Measurements from ENCODE around the gene PDILT. TPM values are rescaled to one million over a fixed set of nuclear protein-coding genes. Genes with fewer than 3 reads are reported as not detected.

The PDILT gene
- total RNA-seq, 1 donor from 2014 or later = not detected

DNA sequence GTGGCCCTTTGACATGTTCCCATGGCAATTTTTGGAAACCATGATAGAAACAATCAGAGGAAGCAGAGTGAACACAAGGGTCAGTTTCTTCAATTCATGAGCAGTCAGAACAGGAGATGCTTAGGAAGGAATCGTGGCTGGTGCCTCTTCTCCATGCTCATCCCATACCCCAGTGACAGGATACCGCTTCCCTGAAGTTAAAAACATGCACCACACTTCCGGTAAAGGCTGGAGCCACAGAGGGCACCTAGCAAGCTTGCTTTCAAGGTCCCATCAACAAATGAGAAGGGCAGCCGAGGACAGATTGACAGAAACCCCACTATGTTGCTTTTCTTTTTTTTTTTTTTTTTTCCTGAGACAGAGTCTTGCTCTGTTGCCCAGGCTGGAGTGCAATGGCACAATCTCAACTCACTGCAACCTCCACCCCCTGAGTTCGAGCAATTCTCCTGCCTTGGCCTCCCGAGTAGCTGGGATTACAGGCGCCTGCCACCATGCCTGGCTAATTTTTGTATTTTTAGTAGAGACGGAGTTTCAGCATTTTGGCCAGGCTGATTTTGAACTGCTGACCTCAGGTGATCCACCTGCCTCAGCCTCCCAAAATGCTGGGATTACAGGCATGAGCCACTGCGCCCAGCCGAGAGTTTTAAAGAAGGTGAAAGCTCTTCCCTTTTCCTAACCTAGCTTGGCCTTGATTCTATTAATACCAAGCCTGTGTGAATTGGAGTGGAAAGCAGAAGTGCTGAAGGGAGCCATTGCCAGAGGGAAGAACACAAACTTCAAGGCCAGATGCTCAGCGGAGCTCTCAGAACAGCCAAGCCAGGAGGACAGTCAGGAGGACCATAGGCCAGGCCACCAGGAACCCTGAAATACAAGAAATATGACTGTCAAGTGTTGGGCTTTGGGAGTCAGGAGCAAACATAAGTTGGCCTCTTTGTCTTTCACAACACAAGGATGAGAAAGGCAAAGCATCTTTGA lies 93.8 kb downstream of the PDILT start:
- TF ChIP-seq, protein P1, sequence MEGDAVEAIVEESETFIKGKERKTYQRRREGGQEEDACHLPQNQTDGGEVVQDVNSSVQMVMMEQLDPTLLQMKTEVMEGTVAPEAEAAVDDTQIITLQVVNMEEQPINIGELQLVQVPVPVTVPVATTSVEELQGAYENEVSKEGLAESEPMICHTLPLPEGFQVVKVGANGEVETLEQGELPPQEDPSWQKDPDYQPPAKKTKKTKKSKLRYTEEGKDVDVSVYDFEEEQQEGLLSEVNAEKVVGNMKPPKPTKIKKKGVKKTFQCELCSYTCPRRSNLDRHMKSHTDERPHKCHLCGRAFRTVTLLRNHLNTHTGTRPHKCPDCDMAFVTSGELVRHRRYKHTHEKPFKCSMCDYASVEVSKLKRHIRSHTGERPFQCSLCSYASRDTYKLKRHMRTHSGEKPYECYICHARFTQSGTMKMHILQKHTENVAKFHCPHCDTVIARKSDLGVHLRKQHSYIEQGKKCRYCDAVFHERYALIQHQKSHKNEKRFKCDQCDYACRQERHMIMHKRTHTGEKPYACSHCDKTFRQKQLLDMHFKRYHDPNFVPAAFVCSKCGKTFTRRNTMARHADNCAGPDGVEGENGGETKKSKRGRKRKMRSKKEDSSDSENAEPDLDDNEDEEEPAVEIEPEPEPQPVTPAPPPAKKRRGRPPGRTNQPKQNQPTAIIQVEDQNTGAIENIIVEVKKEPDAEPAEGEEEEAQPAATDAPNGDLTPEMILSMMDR (IDR thresholded peaks at IDR 0.05; ENCODE audit: insufficient read depth, low read depth, low read length) = no peak
- TF ChIP-seq EZH2 (IDR thresholded peaks at IDR 0.05; ENCODE audit: insufficient read depth, low read length) = no peak
- Mint-ChIP-seq H3K9me3 (ENCODE audit: unreplicated experiment) (no peaks in the 10 kb centered on the region), H3K27ac (ENCODE audit: unreplicated experiment) (no peak overlapping the region), H3K36me3 (ENCODE audit: low read depth, unreplicated experiment) (no peaks in the 10 kb centered on the region), H3K4me1 (ENCODE audit: low read depth, unreplicated experiment) (no peaks in the 10 kb centered on the region), H3K4me3 (ENCODE audit: unreplicated experiment) (no peak overlapping the region), H3K27me3 (ENCODE audit: low read depth, unreplicated experiment) (peaks cover 26% of the 10 kb centered on the region)
- Histone ChIP-seq H3K27ac (ENCODE audit: low read depth, low read length) (no peak overlapping the region), H3K4me1 (ENCODE audit: insufficient read depth, low read length) (no peaks in the 10 kb centered on the region), H3K9ac (ENCODE audit: low read length) (no peak overlapping the region), H3K36me3 (ENCODE audit: insufficient read depth, low read length) (no peaks in the 10 kb centered on the region), H2AFZ (ENCODE audit: low read depth, low read length) (no peak overlapping the region), H3K27me3 (ENCODE audit: insufficient read depth, low read length) (no peaks in the 10 kb centered on the region), H3K4me2 (ENCODE audit: low read length) (no peak overlapping the region), H3K9me3 (ENCODE audit: insufficient read depth, low read depth, low read length) (no peaks in the 10 kb centered on the region), H3K4me3 (ENCODE audit: insufficient read depth, low read depth, low read length) (no peak overlapping the region), H3K79me2 (ENCODE audit: insufficient read depth, low read length) (no peaks in the 10 kb centered on the region), H4K20me1 (ENCODE audit: insufficient read depth, low read length) (no peaks in the 10 kb centered on the region)
- FAIRE-seq (no peak), DNase-seq (ENCODE audit: low read depth) (no peak)

DNA sequence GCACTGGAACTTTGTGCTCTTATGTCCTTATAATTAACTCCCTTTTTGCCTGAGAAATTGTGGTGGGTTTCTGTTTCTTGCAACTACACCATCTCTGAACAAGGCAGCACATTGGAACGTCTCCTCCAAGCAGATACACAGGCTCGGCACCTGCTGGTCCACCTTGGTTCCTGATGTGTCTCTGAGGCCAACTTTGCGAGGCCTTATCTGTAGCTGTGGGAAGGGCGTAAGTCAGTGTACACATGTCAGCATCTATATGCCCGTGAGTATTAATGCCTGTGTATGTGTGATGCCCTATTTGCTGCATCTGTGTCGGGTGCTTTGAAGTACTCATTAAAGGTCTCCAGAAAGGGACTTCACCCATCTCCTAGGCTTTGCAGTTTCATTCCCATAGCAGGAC lies 94.8 kb downstream of the PDILT start:
- Histone ChIP-seq H3K9me3 (ENCODE audit: insufficient read depth, low read depth, low read length) (no peaks in the 10 kb centered on the region), H3K36me3 (ENCODE audit: insufficient read depth, low read length) (no peaks in the 10 kb centered on the region), H3K4me3 (ENCODE audit: insufficient read depth, low read depth, low read length) (no peak overlapping the region), H3K79me2 (ENCODE audit: insufficient read depth, low read length) (no peaks in the 10 kb centered on the region), H4K20me1 (ENCODE audit: insufficient read depth, low read length) (no peaks in the 10 kb centered on the region), H3K27me3 (ENCODE audit: insufficient read depth, low read length) (no peaks in the 10 kb centered on the region), H3K9ac (ENCODE audit: low read length) (no peak overlapping the region), H3K4me1 (ENCODE audit: insufficient read depth, low read length) (no peaks in the 10 kb centered on the region), H3K4me2 (ENCODE audit: low read length) (no peak overlapping the region), H3K27ac (ENCODE audit: low read depth, low read length) (no peak overlapping the region), H2AFZ (ENCODE audit: low read depth, low read length) (no peak overlapping the region)
- no peaks in the 10 kb centered on the region for H3K4me1 Mint-ChIP-seq (ENCODE audit: low read depth, unreplicated experiment)
- no peak overlapping the region for H3K4me3 Mint-ChIP-seq (ENCODE audit: unreplicated experiment)
- no peaks in the 10 kb centered on the region for H3K9me3 Mint-ChIP-seq (ENCODE audit: unreplicated experiment)
- peaks cover 26% of the 10 kb centered on the region for H3K27me3 Mint-ChIP-seq (ENCODE audit: low read depth, unreplicated experiment)
- TF ChIP-seq EZH2 (IDR thresholded peaks at IDR 0.05; ENCODE audit: insufficient read depth, low read length) = no peak
- TF ChIP-seq, protein P1 (IDR thresholded peaks at IDR 0.05; ENCODE audit: insufficient read depth, low read depth, low read length) = no peak
- DNase-seq (ENCODE audit: low read depth) (no peak), FAIRE-seq (no peak)
- no peaks in the 10 kb centered on the region for H3K36me3 Mint-ChIP-seq (ENCODE audit: low read depth, unreplicated experiment)
- H3K27ac Mint-ChIP-seq (ENCODE audit: unreplicated experiment) = no peak overlapping the region

Other genes with a start within 250 kb of the PDILT start
- gene GP2, start 77.2 kb downstream of the PDILT start, total RNA-seq = not detected in 2 replicates
- not detected in 2 replicates for gene UMOD, start 52.0 kb downstream of the PDILT start, total RNA-seq
- gene ACSM5, start 4.8 kb upstream of the PDILT start, total RNA-seq = 0.67 TPM in 1 of 2 replicates, not detected in the other
- gene ACSM2A, start 46.8 kb upstream of the PDILT start, total RNA-seq = 0.14 TPM in 1 of 2 replicates, not detected in the other
- not detected in 2 replicates for gene ACSM2B, start 171.6 kb upstream of the PDILT start, total RNA-seq

All from astrocyte (in vitro differentiated cells and primary cell).